Stimulated activated CD8-positive, alpha-beta memory T cell treated with anti-CD3 and anti-CD28 coated beads, Interleukin-15, amount 100 ng/mL, for 4 hours (primary cell): ENCODE results near the gene HIGD1A.

Source experiments
- DNase-seq, 2 donors: peaks; one replicate each; pipeline ENCODE4 v3.0.0-alpha.2; 2020; ENCODE audit warnings: low read depth in 2 of 2

The HIGD1A gene

DNA sequence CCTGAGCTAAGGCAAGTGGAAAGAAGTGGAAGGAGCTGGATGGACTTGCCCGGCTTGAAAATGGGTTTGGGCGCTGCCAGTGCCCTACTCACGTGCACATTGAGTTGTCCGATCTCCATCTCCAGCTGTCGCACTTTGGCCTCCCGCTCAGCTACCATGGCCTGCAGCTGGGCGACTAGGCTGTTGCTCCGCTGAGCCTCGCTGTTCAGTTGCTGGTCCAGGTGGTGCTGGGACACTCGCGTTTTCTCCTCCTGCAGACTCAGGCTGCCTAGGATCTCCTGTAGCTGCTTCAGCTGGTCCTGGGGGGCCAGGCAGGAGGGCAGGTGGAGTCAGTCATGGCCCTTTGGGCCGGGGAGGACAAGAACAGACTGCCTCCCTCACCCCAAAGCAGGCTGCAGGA is 68.7 kb downstream of the HIGD1A start:
- DNase-seq = no peak

DNA sequence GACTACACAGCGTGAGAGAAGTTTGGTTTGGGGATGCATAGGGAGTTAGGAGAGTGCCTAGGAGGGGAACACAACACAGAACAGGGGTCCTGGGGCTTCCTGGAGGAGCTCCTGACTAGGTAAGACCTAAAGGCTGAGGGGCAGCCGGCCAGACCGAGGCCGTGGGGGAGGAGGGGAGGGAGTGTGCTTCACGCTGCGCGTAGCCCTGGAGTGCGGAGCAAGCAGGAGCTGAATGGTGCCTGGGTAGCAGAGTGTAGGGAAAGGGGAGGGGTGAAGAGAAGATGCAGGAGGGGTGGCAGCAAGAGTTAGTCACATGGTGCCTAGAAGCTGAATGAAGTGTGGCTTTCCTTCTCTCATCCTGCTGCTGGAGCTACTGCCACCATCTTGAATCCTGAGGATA is 69.3 kb downstream of the HIGD1A start:
- DNase-seq = no peak

DNA sequence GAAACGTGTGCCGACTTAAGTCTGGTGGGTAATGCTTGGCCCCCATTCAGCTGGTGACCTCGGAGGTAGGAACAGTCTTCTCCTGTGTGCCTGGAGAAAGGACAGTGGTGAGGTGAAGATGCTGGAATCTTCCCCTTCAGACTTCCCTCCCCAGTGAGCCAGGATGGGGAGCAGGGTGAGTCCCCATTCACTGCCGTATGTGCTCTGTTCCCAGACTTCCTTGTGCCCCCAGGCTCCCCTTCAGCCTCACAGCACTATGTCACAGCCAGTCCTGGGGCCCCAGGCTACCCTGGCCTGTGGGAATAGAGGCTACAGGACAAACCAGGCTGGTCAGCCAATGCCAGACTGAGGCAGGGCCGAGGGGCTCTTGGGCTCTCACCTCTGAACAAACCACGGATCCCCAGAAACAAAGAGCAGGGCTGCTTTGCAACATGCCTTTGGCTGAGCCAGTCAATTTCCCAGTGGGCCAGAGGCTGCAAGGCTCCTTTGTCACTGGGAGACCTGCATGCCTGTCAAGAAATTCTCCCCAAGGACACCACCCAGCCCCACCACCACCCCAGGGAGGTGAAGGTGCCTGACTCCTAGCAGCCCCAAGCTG is 69.9 kb downstream of the HIGD1A start:
- no peak for DNase-seq

DNA sequence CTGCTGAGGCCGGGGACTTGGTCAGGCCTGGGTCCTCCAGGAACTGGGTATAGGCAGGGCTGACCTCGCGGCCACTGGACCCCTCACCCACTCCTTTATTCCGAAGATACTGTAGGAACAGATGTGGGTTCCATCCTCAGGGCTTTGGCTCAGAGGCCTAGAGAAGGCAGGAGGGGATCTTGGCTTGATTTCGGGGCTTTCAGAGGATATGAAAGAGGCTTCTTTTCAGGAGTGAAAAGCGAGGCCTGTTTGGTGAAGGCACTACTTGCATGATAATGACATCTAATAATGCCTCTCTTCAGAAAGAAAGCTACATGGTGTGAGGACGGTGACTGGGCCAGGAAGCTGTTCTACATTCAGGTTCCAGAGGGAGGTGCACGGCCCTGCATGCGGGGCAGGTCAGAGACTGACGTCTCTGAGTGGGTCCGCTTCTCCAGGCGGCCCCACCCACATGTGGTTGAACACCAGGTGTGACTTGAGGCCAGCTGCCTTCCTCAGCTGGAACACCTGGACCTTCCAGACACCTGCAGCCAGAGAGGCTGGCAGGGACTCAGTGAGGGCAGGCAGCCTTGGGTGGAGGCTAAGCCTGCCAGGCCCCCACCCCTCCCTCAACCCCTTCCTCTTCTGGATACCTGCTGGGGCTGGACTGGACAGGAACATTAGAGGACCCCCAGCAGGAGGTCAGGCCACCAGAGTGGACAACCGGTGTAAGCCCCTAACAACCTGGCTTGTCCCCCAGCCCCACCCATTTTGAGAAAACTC is 70.6 kb downstream of the HIGD1A start:
- no peak for DNase-seq
